Measurements from ENCODE around the gene SSC5D. TPM values are rescaled to one million over a fixed set of nuclear protein-coding genes. Genes with fewer than 3 reads are reported as not detected.

Gene SSC5D
- total RNA-seq, 2 experiments from 2014 or later = 0.50 to 2.7 TPM

DNA sequence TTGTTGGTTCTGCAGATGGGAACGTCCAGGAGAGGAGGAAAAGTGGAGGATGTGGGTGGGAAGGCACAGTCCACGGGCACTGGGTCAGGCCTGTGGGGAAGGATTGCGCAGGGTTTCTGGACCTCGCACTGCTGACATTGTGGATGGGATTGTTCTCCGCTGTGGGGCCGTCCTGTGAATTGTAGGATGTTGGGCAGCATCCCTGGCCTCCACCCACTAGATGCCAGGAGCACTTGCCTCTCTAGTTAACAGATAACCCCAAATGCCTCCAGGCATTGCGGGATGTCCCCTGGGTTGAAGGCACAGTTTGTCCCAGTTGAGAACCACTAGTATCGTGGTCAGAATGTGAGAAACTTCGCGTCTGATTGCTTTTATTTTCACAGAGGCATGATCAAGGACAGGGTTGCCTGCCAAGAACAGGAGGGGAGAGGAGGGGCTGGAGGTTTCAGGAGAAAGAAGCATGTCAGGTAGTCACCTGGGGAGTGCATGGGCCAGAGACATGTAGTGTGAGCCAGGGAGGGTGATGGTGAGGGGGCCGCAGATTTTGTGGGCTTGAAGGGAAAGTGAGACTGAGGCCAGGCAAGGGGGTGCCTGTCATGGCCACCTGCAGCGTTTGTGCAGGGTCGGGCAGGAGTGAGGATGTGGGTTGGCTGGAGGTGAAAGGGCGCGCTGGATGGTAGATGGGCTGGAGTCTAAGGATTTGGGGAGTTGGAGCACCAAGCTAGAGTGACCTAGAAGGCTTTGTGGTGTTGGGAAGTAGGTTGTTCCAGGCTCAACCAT is 8.6 kb upstream of the SSC5D start:
- intact Hi-C loops (cut with micrococcal nuclease; ENCODE audit: unreplicated experiment) = no loop called here
- H4K20me1 ChIP-seq (ENCODE audit: insufficient read depth, low read length) = no peaks in the 10 kb centered on the region
- H2AFZ ChIP-seq (ENCODE audit: low read length) = no peak overlapping the region
- CTCF ChIA-PET (ENCODE audit: unreplicated experiment) = no interaction called here
- no peak overlapping the region for H3K4me2 ChIP-seq (ENCODE audit: low read length)
- peaks cover 13% of the 10 kb centered on the region; the same call in 1 of the 2 replicates for H3K79me2 ChIP-seq (ENCODE audit: insufficient read depth, low read depth, low read length)
- peaks cover 31% of the 10 kb centered on the region for H3K4me1 ChIP-seq (ENCODE audit: insufficient read depth, low read length, poor library complexity, severe bottlenecking)
- no peaks in the 10 kb centered on the region for H3K9me3 ChIP-seq (ENCODE audit: low read length)
- POLR2A ChIA-PET = interaction anchor here (0.6 kb wide), 1 partner anchor 359 kb away, joined by 3 read pairs; no protein-coding TSS in a partner anchor
- no peaks in the 10 kb centered on the region; the same call in 1 of the 2 replicates for H3K36me3 ChIP-seq (ENCODE audit: insufficient read depth, low read length)
- BruUV-seq (replicated peaks) = no TSS peak
- no peak overlapping the region for H3K4me3 ChIP-seq (ENCODE audit: low read depth, low read length, poor library complexity, severe bottlenecking)
- H3K9me2 ChIP-seq (ENCODE audit: insufficient read depth, low read length) = no peaks in the 10 kb centered on the region
- DNase-seq (ENCODE audit: low spot score) = no peak
- no peak for TF ChIP-seq EZH2phosphoT487 (IDR thresholded peaks at IDR 0.05; ENCODE audit: borderline replicate concordance, low read depth, low read length)
- TF ChIP-seq, protein P1, sequence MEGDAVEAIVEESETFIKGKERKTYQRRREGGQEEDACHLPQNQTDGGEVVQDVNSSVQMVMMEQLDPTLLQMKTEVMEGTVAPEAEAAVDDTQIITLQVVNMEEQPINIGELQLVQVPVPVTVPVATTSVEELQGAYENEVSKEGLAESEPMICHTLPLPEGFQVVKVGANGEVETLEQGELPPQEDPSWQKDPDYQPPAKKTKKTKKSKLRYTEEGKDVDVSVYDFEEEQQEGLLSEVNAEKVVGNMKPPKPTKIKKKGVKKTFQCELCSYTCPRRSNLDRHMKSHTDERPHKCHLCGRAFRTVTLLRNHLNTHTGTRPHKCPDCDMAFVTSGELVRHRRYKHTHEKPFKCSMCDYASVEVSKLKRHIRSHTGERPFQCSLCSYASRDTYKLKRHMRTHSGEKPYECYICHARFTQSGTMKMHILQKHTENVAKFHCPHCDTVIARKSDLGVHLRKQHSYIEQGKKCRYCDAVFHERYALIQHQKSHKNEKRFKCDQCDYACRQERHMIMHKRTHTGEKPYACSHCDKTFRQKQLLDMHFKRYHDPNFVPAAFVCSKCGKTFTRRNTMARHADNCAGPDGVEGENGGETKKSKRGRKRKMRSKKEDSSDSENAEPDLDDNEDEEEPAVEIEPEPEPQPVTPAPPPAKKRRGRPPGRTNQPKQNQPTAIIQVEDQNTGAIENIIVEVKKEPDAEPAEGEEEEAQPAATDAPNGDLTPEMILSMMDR (conservative IDR thresholded peaks at IDR 0.05; ENCODE audit: low read length) = no peak
- no peak overlapping the region for H3K27ac ChIP-seq (ENCODE audit: low read depth, low read length, poor library complexity, severe bottlenecking)

DNA sequence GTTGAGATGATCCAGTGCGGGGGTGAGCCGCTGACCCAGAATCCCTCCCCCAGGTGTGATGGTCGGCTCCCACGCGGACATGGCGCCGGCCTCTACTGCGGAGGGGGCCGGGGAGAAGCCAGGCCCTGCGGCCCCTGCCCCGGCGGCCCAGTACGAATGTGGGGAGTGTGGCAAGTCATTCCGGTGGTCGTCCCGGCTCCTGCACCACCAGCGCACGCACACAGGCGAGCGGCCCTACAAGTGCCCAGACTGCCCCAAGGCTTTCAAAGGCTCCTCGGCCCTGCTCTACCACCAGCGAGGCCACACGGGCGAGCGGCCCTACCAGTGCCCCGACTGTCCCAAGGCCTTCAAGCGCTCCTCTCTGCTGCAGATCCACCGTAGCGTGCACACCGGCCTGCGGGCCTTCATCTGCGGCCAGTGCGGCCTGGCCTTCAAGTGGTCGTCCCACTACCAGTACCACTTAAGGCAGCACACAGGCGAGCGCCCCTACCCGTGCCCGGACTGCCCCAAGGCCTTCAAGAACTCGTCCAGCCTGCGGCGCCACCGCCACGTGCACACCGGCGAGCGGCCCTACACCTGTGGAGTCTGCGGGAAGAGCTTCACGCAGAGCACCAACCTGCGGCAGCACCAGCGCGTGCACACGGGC is 7.0 kb upstream of the SSC5D start:
- TF ChIP-seq EZH2phosphoT487 (IDR thresholded peaks at IDR 0.05; ENCODE audit: borderline replicate concordance, low read depth, low read length) = no peak
- TF ChIP-seq, protein P1 (conservative IDR thresholded peaks at IDR 0.05; ENCODE audit: low read length) = no peak
- intact Hi-C loops (cut with micrococcal nuclease; ENCODE audit: unreplicated experiment) = no loop called here
- no peak overlapping the region for H2AFZ ChIP-seq (ENCODE audit: low read length)
- CTCF ChIA-PET (ENCODE audit: unreplicated experiment) = no interaction called here
- H3K4me1 ChIP-seq (ENCODE audit: insufficient read depth, low read length, poor library complexity, severe bottlenecking) = peaks cover 35% of the 10 kb centered on the region
- no peaks in the 10 kb centered on the region; the same call in 1 of the 2 replicates for H3K36me3 ChIP-seq (ENCODE audit: insufficient read depth, low read length)
- H3K9me3 ChIP-seq (ENCODE audit: low read length) = no peaks in the 10 kb centered on the region
- BruUV-seq (replicated peaks) = no TSS peak
- no peak overlapping the region for H3K27ac ChIP-seq (ENCODE audit: low read depth, low read length, poor library complexity, severe bottlenecking)
- H3K79me2 ChIP-seq (ENCODE audit: insufficient read depth, low read depth, low read length) = peaks cover 13% of the 10 kb centered on the region; the same call in 1 of the 2 replicates
- DNase-seq (ENCODE audit: low spot score) = no peak
- no peaks in the 10 kb centered on the region for H3K9me2 ChIP-seq (ENCODE audit: insufficient read depth, low read length)
- POLR2A ChIA-PET = no interaction called here
- no peak overlapping the region for H3K4me2 ChIP-seq (ENCODE audit: low read length)
- no peaks in the 10 kb centered on the region for H4K20me1 ChIP-seq (ENCODE audit: insufficient read depth, low read length)
- H3K4me3 ChIP-seq (ENCODE audit: low read depth, low read length, poor library complexity, severe bottlenecking) = no peak overlapping the region

GRCh38 chr19:55481794-55482155 is 6.5 kb upstream of the SSC5D start:
- no peaks in the 10 kb centered on the region; the same call in 1 of the 2 replicates for H3K36me3 ChIP-seq (ENCODE audit: insufficient read depth, low read length)
- H4K20me1 ChIP-seq (ENCODE audit: insufficient read depth, low read length) = no peaks in the 10 kb centered on the region
- intact Hi-C loops (cut with micrococcal nuclease; ENCODE audit: unreplicated experiment) = no loop called here
- peaks cover 13% of the 10 kb centered on the region; the same call in 1 of the 2 replicates for H3K79me2 ChIP-seq (ENCODE audit: insufficient read depth, low read depth, low read length)
- DNase-seq (ENCODE audit: low spot score) = no peak
- peaks cover 36% of the 10 kb centered on the region for H3K4me1 ChIP-seq (ENCODE audit: insufficient read depth, low read length, poor library complexity, severe bottlenecking)
- no peak overlapping the region for H3K4me3 ChIP-seq (ENCODE audit: low read depth, low read length, poor library complexity, severe bottlenecking)
- CTCF ChIA-PET (ENCODE audit: unreplicated experiment) = no interaction called here
- no peak overlapping the region for H3K27ac ChIP-seq (ENCODE audit: low read depth, low read length, poor library complexity, severe bottlenecking)
- POLR2A ChIA-PET = interaction anchor here (0.6 kb wide), 1 partner anchor 13 kb away, joined by 5 read pairs; no protein-coding TSS in a partner anchor
- no peak overlapping the region for H3K4me2 ChIP-seq (ENCODE audit: low read length)
- no peaks in the 10 kb centered on the region for H3K9me2 ChIP-seq (ENCODE audit: insufficient read depth, low read length)
- H2AFZ ChIP-seq (ENCODE audit: low read length) = no peak overlapping the region
- no TSS peak for BruUV-seq (replicated peaks)
- TF ChIP-seq, protein P1 (conservative IDR thresholded peaks at IDR 0.05; ENCODE audit: low read length) = no peak
- no peak for TF ChIP-seq EZH2phosphoT487 (IDR thresholded peaks at IDR 0.05; ENCODE audit: borderline replicate concordance, low read depth, low read length)
- no peaks in the 10 kb centered on the region for H3K9me3 ChIP-seq (ENCODE audit: low read length)

All from OCI-LY7 (cell line).